H9 (cell line): ENCODE data around the gene CYP17A1. TPM values are rescaled to one million over a fixed set of nuclear protein-coding genes. Genes with fewer than 3 reads are reported as not detected.

Source experiments
- DNase-seq: peaks from one replicate; pipeline ENCODE4 v3.0.0-alpha.2; 2017
- H2AFZ ChIP-seq: one replicate; pipeline ENCODE4 v1.6.1; 2013; ENCODE audit warnings: mild to moderate bottlenecking, low read length, control low read depth, moderate library complexity
- H2AK5ac ChIP-seq: 2 replicates; pipeline ENCODE4 v1.6.1; 2013; ENCODE audit warnings: low read length, control low read depth, mixed read lengths; ENCODE audit not compliant: insufficient read length
- H2BK120ac ChIP-seq: one replicate; pipeline ENCODE4 v1.6.1; 2013; ENCODE audit warnings: low read depth, mild to moderate bottlenecking, low read length, control low read depth, inconsistent platforms; ENCODE audit not compliant: poor library complexity, severe bottlenecking
- H2BK12ac ChIP-seq: 2 replicates; pipeline ENCODE4 v1.6.1; 2013; ENCODE audit warnings: low read length, control low read depth, mixed read lengths, low read depth; ENCODE audit not compliant: insufficient read length
- H2BK15ac ChIP-seq: 2 replicates; pipeline ENCODE4 v1.6.1; 2013; ENCODE audit warnings: low read depth, low read length, control low read depth
- H2BK20ac ChIP-seq: one replicate; pipeline ENCODE4 v1.6.1; 2013; ENCODE audit warnings: low read depth, mild to moderate bottlenecking, low read length, control low read depth, inconsistent platforms; ENCODE audit not compliant: poor library complexity, severe bottlenecking
- H2BK5ac ChIP-seq: 2 replicates; pipeline ENCODE4 v1.6.1; 2013; ENCODE audit warnings: low read length, control low read depth, mixed read lengths; ENCODE audit not compliant: insufficient read length
- H3K14ac ChIP-seq: 2 replicates; pipeline ENCODE4 v1.6.1; 2013; ENCODE audit warnings: low read length, control low read depth; ENCODE audit not compliant: insufficient read depth
- H3K18ac ChIP-seq: 2 replicates; pipeline ENCODE4 v1.6.1; 2013; ENCODE audit warnings: low read depth, mild to moderate bottlenecking, mixed read lengths, low read length, control low read depth; ENCODE audit not compliant: insufficient read length
- H3K23ac ChIP-seq: 2 replicates; pipeline ENCODE4 v1.6.1; 2013; ENCODE audit warnings: low read length, control low read depth, mixed read lengths, low read depth; ENCODE audit not compliant: insufficient read length
- H3K23me2 ChIP-seq: 2 replicates; pipeline ENCODE4 v1.6.1; 2013; ENCODE audit warnings: low read depth, mild to moderate bottlenecking, mixed read lengths, low read length, control low read depth; ENCODE audit not compliant: insufficient read length, poor library complexity, severe bottlenecking
- H3K27ac ChIP-seq: 2 replicates; pipeline ENCODE4 v1.5.1; 2013; ENCODE audit warnings: low read length, control low read depth, mixed read lengths, low read depth; ENCODE audit not compliant: insufficient read length
- H3K27me3 ChIP-seq: 2 replicates; pipeline ENCODE4 v1.6.1; 2013; ENCODE audit warnings: low read length, control low read depth, inconsistent platforms; ENCODE audit not compliant: insufficient read depth
- H3K4ac ChIP-seq: 2 replicates; pipeline ENCODE4 v1.6.1; 2013; ENCODE audit warnings: low read depth, mild to moderate bottlenecking, control low read depth, inconsistent platforms, low read length, moderate library complexity
- H3K4me1 ChIP-seq: 2 replicates; pipeline ENCODE4 v1.6.1; 2013; ENCODE audit warnings: low read length, control low read depth, inconsistent platforms; ENCODE audit not compliant: insufficient read depth
- H3K4me2 ChIP-seq: 2 replicates; pipeline ENCODE4 v1.6.1; 2013; ENCODE audit warnings: low read length, control low read depth, mixed read lengths; ENCODE audit not compliant: insufficient read length, insufficient read depth
- H3K56ac ChIP-seq: 2 replicates; pipeline ENCODE4 v1.6.1; 2013; ENCODE audit warnings: low read depth, mild to moderate bottlenecking, mixed read lengths, low read length, control low read depth; ENCODE audit not compliant: insufficient read length
- H3K79me1 ChIP-seq: 2 replicates; pipeline ENCODE4 v1.6.1; 2013; ENCODE audit warnings: low read depth, mild to moderate bottlenecking, moderate library complexity, low read length, control low read depth, inconsistent platforms; ENCODE audit not compliant: insufficient read depth, poor library complexity, severe bottlenecking
- H3K79me2 ChIP-seq: 2 replicates; pipeline ENCODE4 v1.6.1; 2013; ENCODE audit warnings: low read length, control low read depth, inconsistent platforms; ENCODE audit not compliant: insufficient read depth
- H3K9ac ChIP-seq: 2 replicates; pipeline ENCODE4 v1.6.1; 2013; ENCODE audit warnings: low read length, control low read depth, mixed read lengths; ENCODE audit not compliant: insufficient read length; ENCODE audit errors: extremely low read depth
- H3K9me3 ChIP-seq: one replicate; pipeline ENCODE4 v1.6.1; 2013; ENCODE audit warnings: low read depth, low read length, inconsistent platforms; ENCODE audit not compliant: control insufficient read depth
- H3T11ph ChIP-seq: one replicate; pipeline ENCODE4 v1.6.1; 2013; ENCODE audit warnings: mild to moderate bottlenecking, low read length, control low read depth, inconsistent platforms
- H4K20me1 ChIP-seq: one replicate; pipeline ENCODE4 v1.6.1; 2013; ENCODE audit not compliant: control insufficient read depth, insufficient read length, insufficient read depth
- H4K5ac ChIP-seq: 2 replicates; pipeline ENCODE4 v1.6.1; 2013; ENCODE audit warnings: low read depth, mild to moderate bottlenecking, mixed read lengths, low read length, control low read depth; ENCODE audit not compliant: insufficient read length
- H4K8ac ChIP-seq: replicated peaks from 2 replicates; pipeline ENCODE4 v1.6.1; 2013; ENCODE audit warnings: low read length, control low read depth, mixed read lengths, low read depth; ENCODE audit not compliant: insufficient read length
- H4K91ac ChIP-seq: 2 replicates; pipeline ENCODE4 v1.6.1; 2013; ENCODE audit warnings: low read depth, mild to moderate bottlenecking, moderate library complexity, mixed read lengths, low read length, control low read depth; ENCODE audit not compliant: insufficient read length
- H3K27ac Mint-ChIP-seq, 3 experiments: 2 replicates in 2 of 3; 3 replicates in 1 of 3; pipeline ENCODE4 v1.8.0; 2020 to 2021; ENCODE audit warnings: mixed read lengths in 3 of 3, mild to moderate bottlenecking in 1 of 3, moderate library complexity in 1 of 3
- H3K27me3 Mint-ChIP-seq: 2 replicates; pipeline ENCODE4 v1.8.0; 2021; ENCODE audit warnings: low read depth, mild to moderate bottlenecking, moderate library complexity, mixed read lengths
- H3K36me3 Mint-ChIP-seq, 3 experiments: 2 replicates in 2 of 3; 3 replicates in 1 of 3; pipeline ENCODE4 v1.8.0; 2020 to 2021; ENCODE audit warnings: low read depth in 3 of 3, mixed read lengths in 3 of 3; ENCODE audit not compliant: insufficient read depth in 1 of 3
- H3K4me1 Mint-ChIP-seq, 2 experiments: 2 replicates each; pipeline ENCODE4 v1.8.0; 2020; ENCODE audit warnings: mixed read lengths in 2 of 2
- H3K4me3 Mint-ChIP-seq, 2 experiments: 2 replicates in 1 of 2; 3 replicates in 1 of 2; pipeline ENCODE4 v1.8.0; 2020 to 2021; ENCODE audit warnings: mild to moderate bottlenecking in 2 of 2, mixed read lengths in 2 of 2, moderate library complexity in 1 of 2
- H3K9me3 Mint-ChIP-seq, 2 experiments: 2 replicates in 1 of 2; 3 replicates in 1 of 2; pipeline ENCODE4 v1.8.0; 2020; ENCODE audit warnings: mild to moderate bottlenecking in 2 of 2, mixed read lengths in 2 of 2, moderate library complexity in 1 of 2
- WGBS: extraction: QIAGEN DNeasy Blood & Tissue Kit; methylation state at CpG from one replicate; pipeline ENCODE4 v1.1.7; 2013; ENCODE audit warnings: missing lambda C conversion rate, low lambda C conversion rate, mixed read lengths; ENCODE audit not compliant: insufficient read length; ENCODE audit errors: extremely low coverage; 5-methylcytosine and 5-hydroxymethylcytosine counted together
- total RNA-seq: library from RNA; stranded (reverse); gene quantifications from 2 replicates; pipeline ENCODE4 v1.2.1, GENCODE V29; 2021
- TF ChIP-seq, protein P1 (sequence below): fragments of 200-600 bp; sonication (generic); conservative IDR thresholded peaks from 3 replicates; pipeline ENCODE4 v1.8.0; 2021; ENCODE audit warnings: antibody characterized with exemption, mild to moderate bottlenecking

CYP17A1 gene
- total RNA-seq, 1 experiment from 2014 or later: not detected

GRCh38 chr10:102799691-102800471, 37.3 kb downstream of the CYP17A1 start:
- Histone ChIP-seq H2BK120ac (no peak overlapping the region), H2AFZ (no peak overlapping the region), H3K14ac (no peak overlapping the region), H3K23ac (no peak overlapping the region), H3K79me1 (no peaks in the 10 kb centered on the region), H4K8ac (no peak overlapping the region), H2BK12ac (no peak overlapping the region), H3K27me3 (no peaks in the 10 kb centered on the region), H2BK5ac (no peak overlapping the region), H3T11ph (no peak overlapping the region), H2BK20ac (no peak overlapping the region), H4K20me1 (peaks cover 3% of the 10 kb centered on the region), H4K91ac (no peak overlapping the region), H2AK5ac (no peak overlapping the region), H3K79me2 (no peaks in the 10 kb centered on the region), H3K4me2 (no peak overlapping the region), H3K56ac (no peak overlapping the region), H3K18ac (no peak overlapping the region), H3K27ac (no peak overlapping the region), H4K5ac (no peak overlapping the region), H3K4me1 (peaks cover 20% of the 10 kb centered on the region; the same call in 1 of the 2 replicates), H3K9ac (no peak overlapping the region), H3K4ac (no peak overlapping the region), H3K23me2 (no peaks in the 10 kb centered on the region), H2BK15ac (no peak overlapping the region), H3K9me3 (peaks cover 4% of the 10 kb centered on the region)
- TF ChIP-seq, protein P1, sequence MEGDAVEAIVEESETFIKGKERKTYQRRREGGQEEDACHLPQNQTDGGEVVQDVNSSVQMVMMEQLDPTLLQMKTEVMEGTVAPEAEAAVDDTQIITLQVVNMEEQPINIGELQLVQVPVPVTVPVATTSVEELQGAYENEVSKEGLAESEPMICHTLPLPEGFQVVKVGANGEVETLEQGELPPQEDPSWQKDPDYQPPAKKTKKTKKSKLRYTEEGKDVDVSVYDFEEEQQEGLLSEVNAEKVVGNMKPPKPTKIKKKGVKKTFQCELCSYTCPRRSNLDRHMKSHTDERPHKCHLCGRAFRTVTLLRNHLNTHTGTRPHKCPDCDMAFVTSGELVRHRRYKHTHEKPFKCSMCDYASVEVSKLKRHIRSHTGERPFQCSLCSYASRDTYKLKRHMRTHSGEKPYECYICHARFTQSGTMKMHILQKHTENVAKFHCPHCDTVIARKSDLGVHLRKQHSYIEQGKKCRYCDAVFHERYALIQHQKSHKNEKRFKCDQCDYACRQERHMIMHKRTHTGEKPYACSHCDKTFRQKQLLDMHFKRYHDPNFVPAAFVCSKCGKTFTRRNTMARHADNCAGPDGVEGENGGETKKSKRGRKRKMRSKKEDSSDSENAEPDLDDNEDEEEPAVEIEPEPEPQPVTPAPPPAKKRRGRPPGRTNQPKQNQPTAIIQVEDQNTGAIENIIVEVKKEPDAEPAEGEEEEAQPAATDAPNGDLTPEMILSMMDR: no peak
- WGBS: no CpG with 5 or more reads among the region's 8 CpGs
- Mint-ChIP-seq H3K36me3 (peaks cover 6 to 15% (median 12%) of the 10 kb centered on the region in 3 experiments), H3K4me3 (no peak overlapping the region), H3K4me1 (peaks cover 46 to 53% of the 10 kb centered on the region in 2 experiments), H3K9me3 (peaks cover 5% of the 10 kb centered on the region in 2 experiments; a peak in 4 of 5 replicates), H3K27ac (peak overlapping the region; percentile 71 to 91 (median 73)), H3K27me3 (no peaks in the 10 kb centered on the region; the same call in 1 of the 2 replicates)
- DNase-seq: no peak
